Dedifferentiated amniotic fluid mesenchymal stem cell (primary cell): ENCODE measurements around the gene ANKRD53.

Source experiments
- DNase-seq: peaks from one replicate; pipeline ENCODE4 v3.0.0-alpha.2; 2016; ENCODE audit errors: extremely low spot score

Gene ANKRD53

GRCh38 chr2:70944111-70944690 lies 34.2 kb upstream of the ANKRD53 start:
- DNase-seq, result no peak

DNA sequence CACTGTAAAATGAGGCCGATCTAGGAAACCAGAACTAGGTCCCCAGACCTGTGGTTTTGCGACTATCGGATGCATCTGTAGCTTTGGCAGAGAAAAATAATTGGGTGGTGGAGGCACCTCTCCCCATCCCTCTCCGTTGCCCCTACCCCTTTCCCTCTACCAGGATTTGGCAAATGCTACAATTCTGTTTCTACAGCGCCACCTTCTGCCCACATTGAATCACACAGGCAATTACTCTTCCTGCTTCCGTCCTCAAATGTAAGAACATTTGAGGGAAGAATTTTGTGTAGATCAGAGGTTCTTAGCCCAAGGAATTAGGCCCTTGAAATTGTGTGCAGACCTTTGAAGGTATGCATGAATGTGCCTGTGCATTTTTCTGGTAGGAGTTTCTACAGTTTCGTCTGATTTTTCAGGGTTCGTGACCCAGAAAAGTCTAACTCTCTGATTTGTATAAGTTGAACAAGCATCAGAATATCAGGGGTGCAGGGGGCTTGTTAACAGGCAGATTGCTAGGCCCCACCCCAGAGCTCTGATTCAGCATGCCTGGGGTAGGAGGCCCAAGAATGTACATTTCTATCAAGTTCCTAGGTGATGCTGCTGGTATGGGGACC lies 31.5 kb upstream of the ANKRD53 start:
- peak; percentile 24 for DNase-seq

GRCh38 chr2:70947556-70948184 lies 30.8 kb upstream of the ANKRD53 start:
- DNase-seq, result no peak

GRCh38 chr2:70948337-70949003 lies 30.0 kb upstream of the ANKRD53 start:
- DNase-seq, result peak; percentile 74

DNA sequence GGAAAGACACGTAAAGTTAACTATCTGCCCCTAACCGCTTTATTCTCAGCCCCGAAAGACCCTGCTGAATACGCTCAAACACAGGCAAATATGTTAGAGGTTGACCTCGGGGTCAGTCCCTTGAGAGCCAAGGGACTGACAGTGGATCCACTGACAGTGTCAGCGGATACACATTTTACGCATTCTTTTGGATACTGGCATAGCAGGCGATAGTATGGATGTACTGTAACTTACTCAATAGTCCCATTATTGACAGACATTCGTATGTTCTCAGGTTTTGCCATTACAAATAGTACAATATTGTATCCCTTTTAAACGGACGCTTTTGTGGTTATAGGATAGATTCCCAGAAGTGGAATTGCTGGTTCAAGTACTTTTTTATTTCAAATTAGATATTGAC lies 29.3 kb upstream of the ANKRD53 start:
- no peak for DNase-seq

DNA sequence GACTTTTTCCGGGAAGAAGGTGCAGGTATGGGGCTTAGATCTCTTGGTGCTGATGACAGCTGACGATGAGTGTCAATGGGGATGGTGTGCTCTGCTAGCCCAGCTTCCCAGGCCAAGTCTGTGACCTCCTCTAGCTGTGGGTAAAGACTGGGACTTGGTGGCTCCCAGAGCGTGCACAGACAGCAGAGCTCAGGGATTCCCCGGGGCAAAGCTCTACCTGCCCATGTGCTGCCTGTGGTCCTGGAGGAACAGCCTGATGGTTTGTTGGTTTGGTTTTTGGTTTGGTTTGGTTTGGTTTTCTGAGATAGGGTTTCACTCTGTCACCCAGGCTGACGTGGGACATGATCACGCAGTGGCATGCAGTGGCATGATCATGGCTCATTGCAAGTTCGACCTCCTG lies 23.5 kb upstream of the ANKRD53 start:
- no peak for DNase-seq

DNA sequence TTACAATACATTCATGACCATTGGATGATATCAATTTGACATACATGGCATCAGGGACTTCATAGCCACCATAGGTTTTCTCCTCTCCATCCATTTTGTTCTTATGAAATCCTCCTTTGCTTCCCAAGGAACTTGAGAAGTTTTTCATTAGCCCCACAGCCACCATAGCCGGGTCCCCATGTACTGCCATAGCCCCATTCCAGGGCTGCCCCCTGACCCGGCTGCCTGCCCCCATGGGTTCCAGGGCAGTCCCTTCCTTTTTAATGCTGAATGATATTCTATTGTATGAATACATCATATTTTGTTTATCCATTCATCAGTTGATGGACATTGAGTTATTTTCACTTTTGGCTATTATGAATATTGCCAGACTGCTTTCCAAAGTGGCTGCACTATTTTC lies 22.3 kb upstream of the ANKRD53 start:
- no peak for DNase-seq

GRCh38 chr2:70957798-70958197 lies 20.6 kb upstream of the ANKRD53 start:
- DNase-seq, result no peak

GRCh38 chr2:70958759-70959158 lies 19.7 kb upstream of the ANKRD53 start:
- DNase-seq, result no peak

DNA sequence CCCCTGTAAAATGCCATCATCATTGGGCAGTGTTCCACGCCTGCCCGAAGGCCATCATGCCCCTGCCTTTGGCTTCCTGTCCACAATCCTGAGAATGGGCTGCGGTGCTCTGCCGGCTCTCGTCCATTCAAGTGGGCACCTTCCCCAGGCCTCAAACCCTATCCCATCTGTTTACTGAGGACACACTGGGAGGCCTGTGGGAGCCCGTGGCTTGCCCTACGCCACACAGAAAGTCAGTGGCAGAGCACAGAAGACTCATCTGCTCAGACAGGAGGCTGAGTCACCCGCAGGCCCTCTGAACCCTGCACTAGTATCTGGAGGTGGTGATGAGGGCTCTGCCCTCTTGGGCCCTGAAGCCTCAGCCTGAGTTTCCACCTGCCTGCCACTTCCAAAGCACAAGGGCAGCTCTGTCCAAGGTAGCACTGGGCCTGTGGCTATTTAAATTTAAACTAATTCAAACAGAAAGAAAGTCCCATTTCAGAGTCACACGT lies 19.1 kb upstream of the ANKRD53 start:
- DNase-seq, result no peak

DNA sequence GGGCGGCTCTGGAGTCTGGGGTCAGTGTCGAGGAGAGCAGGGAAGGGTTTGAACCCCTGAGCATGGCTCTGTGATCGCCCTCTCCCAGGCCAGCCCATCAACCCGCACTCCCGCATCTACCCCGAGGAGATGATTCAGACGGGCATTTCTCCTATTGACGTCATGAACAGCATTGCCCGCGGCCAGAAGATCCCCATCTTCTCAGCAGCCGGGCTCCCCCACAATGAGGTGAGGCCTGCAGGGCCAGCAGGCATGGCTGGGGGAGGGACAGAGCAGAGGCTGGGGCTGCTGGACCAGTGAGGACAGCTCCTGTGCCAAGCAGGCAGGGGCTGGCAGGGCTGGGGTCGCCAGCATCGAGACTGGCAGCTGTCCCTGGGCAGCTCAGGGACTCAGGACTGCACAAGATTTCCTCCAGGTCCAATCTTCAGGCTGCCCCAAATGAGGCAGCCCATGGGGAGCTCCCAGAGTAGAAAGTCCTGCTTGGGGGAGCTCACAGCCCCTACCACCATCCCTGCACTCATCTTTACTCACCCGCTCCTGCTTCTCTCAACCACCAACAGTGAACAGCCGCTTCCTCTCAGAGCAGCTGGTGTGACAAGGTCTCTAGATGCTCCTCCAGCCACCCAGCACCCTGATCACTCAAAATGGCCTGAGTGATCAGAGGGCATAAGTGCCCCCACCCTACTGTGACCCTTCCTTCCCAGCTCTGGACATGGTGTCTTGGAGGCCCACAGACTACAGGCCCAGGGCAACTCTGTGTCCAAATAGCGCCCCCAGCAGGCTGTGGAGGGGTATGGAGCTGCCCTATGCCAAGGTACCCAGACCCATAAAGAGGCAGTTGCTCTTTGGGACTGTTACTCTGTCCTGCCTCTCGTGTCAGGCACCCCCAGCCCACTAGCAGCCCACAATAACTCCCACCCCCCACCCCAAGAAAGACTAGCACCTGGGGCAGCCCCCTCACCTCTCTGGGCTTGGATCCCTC lies 18.3 kb upstream of the ANKRD53 start:
- DNase-seq, result no peak

GRCh38 chr2:70960833-70961647 lies 17.4 kb upstream of the ANKRD53 start:
- no peak for DNase-seq

DNA sequence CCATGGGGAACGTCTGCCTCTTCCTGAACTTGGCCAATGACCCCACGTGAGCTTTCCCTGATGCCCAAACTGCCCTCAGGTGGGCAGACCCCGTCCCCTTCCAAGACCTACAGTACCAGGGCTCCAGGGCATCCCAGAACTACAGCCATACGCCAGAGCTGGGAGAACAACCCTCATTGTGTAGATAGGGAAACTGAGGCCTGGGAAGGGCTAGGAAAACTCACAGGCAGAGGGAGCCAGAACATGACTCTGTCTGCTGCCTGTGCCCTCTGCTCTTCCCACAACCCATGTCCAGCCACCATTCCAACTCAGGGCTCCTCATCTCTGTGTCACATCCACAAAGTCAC lies 16.8 kb upstream of the ANKRD53 start:
- no peak for DNase-seq

- DNase-seq, result no peak
Measured at GRCh38 chr2:70962211-70962884, 16.1 kb upstream of the ANKRD53 start.

- DNase-seq, result no peak
Measured at GRCh38 chr2:70962885-70963878, 15.2 kb upstream of the ANKRD53 start.

DNA sequence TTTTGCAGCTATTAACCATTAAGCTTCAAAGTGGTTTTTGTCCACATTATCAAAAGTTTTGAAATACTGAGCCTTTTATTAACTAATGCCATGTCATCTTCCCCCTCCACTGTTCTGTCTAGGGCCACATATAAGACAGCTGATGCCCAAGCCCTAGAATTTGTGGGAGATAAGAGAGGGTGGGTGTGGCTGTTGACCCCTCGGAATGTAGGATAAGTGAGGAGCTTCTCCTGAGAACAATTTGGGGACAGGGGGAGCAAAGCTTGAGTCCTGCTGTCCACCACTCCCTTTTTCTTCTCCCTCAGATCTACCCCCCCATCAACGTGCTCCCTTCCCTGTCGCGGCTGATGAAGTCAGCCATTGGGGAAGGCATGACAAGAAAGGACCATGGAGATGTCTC lies 14.3 kb upstream of the ANKRD53 start:
- no peak for DNase-seq

DNA sequence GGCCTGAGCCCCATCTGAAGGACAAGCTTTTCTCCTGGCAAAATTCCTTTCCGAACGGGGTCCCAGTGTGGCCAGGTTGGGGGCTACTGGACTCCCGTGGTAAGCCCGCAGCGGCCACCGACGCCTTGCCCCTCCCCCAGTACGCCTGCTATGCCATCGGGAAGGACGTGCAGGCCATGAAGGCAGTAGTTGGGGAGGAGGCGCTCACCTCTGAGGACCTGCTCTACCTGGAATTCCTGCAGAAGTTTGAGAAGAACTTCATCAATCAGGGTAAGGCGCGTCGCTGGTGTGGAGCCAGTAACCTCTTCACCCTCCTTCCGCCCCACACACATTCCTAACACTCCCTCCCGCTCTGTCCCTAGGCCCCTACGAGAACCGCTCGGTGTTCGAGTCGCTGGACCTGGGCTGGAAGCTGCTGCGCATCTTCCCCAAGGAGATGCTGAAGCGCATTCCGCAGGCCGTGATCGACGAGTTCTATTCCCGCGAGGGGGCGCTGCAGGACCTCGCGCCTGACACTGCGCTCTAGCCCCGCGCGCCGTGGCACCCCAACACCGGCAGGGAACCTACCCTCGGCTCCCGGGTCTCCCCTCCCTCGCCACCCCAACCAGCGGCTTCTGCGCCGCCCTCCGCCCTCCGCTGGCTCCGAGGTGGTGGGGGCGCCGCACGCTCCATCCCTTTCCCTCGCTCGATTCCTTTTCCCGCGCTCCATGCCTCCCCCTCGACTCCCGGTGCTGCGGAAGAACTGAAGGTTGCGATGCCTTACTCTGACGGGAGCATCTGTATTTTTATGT lies 13.6 kb upstream of the ANKRD53 start:
- DNase-seq, result peak; percentile 25

GRCh38 chr2:70965506-70965905 lies 12.9 kb upstream of the ANKRD53 start:
- no peak for DNase-seq
